NOMO-1 treated with DMSO at 0.1 percent for 48 hours (cell line): Measurements from ENCODE around the gene SETD1A.
A peak's percentile ranks its signal among the peaks of the same experiment; 100 is the strongest.
"Not testable (repeated sequence)": the region's sequence is repeated elsewhere in the genome, so short reads cannot be mapped to it uniquely, and the experiment has no call there.

ENCODE experiments used
- DNase-seq: peaks from one replicate; lab custom pipeline; 2025; ENCODE audit not compliant: unreplicated experiment; lab: John Stamatoyannopoulos, UW

The SETD1A gene

GRCh38 chr16:31013292-31013691 lies 55.7 kb downstream of the SETD1A start:
- not testable (repeated sequence) for DNase-seq

- DNase-seq = no peak
These were observed 58.5 kb downstream of the SETD1A start for GRCh38 chr16:31016018-31016417.

- DNase-seq = not testable (repeated sequence)
These were observed 60.2 kb downstream of the SETD1A start for GRCh38 chr16:31017756-31018155.

DNA sequence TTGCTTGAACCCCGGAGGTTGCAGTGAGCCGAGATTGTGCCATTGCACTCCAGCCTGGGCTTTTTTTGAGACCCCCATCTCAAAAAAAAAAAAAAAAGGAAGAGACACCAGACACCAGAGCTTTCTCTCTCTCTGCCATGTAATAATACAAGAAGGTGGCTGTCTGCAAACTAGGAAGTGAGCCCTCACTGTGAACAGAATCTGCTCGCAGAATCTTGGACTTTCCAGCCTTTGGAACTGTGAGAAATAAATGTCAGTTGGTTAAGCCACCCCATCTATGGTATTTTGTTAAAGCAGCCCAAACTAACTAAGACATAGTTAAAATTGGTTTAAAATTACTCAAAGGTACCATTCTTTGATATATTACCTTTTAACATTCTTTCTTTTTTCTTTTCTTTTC lies 63.0 kb downstream of the SETD1A start:
- DNase-seq = no peak

- no peak for DNase-seq
These were observed 65.1 kb downstream of the SETD1A start for GRCh38 chr16:31022544-31023251.

- DNase-seq = no peak
These were observed 65.7 kb downstream of the SETD1A start for GRCh38 chr16:31023252-31023602.

GRCh38 chr16:31023627-31024226 lies 66.2 kb downstream of the SETD1A start:
- DNase-seq = no peak

DNA sequence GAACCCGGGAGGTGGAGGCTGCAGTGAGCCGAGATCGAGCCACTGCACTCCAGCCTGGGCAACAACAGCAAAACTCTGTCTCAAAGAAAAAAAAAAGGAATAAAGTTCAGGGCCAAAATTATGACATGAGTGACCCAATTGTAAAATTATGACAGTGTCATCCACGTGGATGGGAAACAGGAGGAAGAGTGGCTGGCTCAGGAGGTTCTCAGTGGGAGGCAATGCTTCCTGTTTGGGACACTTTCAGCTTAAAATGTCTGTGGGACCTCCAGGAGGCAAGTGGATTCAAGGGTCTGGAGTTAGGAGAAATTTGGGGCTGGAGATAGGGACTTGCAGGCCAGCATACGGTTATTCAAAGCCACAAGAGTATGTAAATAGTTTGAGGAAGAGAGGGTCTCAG lies 67.8 kb downstream of the SETD1A start:
- no peak for DNase-seq

- DNase-seq = no peak
These were observed 71.7 kb downstream of the SETD1A start for GRCh38 chr16:31029272-31029671.

DNA sequence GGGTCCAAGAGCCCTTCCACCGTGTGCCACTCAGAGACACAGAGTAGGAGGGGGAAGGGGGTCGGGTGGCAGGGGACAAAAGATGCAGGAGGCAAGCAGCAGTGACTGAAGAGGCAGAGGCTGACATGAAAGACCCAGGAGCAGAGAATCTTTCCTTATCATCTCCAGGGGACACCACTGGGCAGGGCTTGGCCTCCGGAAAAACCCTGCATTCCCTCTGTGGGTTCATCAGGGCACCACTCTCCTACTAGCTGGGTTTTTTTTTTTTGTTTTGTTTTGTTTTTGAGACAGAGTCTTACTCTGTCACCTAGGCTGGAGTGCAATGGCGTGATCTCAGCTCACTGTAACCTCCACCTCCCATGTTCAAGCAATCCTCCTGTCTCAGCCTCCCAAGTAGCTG lies 73.7 kb downstream of the SETD1A start:
- DNase-seq = no peak

GRCh38 chr16:31032736-31033708 lies 75.5 kb downstream of the SETD1A start, which contains the start of gene STX4:
Gene STX4, plus strand, starts transcription at chr16:31033558. Its CDS starts 248 bp downstream, at chr16:31033806.
- peak; percentile 92 for DNase-seq

- DNase-seq = peak; percentile 69
These were observed 76.3 kb downstream of the SETD1A start for GRCh38 chr16:31033709-31034492.
